ENCODE data around the gene COG2.

COG2 gene

DNA sequence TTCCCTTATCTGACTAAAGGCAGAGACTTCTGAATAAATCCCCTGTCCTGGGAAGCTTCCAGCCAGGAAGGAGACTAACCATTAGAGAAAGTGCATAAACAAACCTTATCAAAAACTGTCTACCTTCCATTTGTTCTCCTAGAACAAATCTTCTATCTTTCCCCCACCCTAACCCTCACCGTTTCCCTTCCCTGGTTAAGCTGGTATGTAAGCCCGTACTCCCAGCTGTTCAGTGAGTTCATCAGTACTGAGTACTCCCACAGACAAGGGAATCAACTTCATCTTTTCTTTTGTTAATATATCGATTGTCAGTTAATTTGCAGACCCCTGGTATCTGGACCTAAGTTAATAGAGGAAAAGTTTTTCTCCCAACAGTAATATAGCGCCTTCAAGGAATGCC lies 20.1 kb upstream of the COG2 start:
- no peak for DNase-seq (ENCODE audit: insufficient read length, low spot score)
- FAIRE-seq = no peak
- TF ChIP-seq PAX5 (IDR thresholded peaks at IDR 0.05; ENCODE audit: insufficient read depth, low read length, severe bottlenecking) (no peak), POLR2AphosphoS5 (IDR thresholded peaks at IDR 0.05; ENCODE audit: low read depth, low read length) (no peak), POU2F2 (IDR thresholded peaks at IDR 0.05; ENCODE audit: low read depth, low read length) (no peak), SPI1 (IDR thresholded peaks at IDR 0.05; ENCODE audit: low read depth, low read length) (no peak), POLR2A (IDR thresholded peaks at IDR 0.05; ENCODE audit: low read depth, low read length) (no peak), TAF1 (IDR thresholded peaks at IDR 0.05; ENCODE audit: low read depth, low read length) (no peak)

DNA sequence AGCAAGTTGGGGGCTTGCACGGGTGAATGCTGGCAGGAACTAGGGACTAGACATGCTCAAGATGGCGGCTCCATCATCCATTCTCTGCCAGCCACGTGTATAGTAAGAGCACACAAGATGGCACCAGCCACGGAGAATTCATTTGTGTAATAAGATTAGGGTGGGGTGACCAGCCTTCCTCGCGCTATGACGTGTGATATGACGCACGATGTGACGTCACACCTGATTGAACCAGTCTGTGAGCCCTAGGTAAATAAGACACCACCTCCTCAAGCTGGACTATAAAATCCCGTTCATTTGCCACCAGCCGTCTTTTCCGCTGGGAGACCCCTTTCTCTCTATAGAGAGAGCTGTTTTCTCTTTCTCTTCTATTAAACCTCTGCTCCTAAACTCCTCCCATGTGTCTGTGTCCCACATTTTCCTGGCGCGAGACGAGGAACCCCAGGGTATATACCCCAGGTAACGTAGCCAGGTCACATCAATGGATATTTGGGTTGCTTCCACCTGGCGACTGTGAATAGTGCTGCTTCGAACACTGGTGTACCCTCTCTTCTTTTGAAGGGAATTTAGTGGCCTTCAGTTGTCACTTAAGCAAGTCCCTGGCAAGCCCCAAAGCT lies 18.1 kb upstream of the COG2 start:
- DNase-seq (ENCODE audit: insufficient read length, low spot score) (no peak), FAIRE-seq (no peak)
- TF ChIP-seq TAF1 (IDR thresholded peaks at IDR 0.05; ENCODE audit: low read depth, low read length) (no peak), POLR2AphosphoS5 (IDR thresholded peaks at IDR 0.05; ENCODE audit: low read depth, low read length) (no peak), POU2F2 (IDR thresholded peaks at IDR 0.05; ENCODE audit: low read depth, low read length) (no peak), PAX5 (IDR thresholded peaks at IDR 0.05; ENCODE audit: insufficient read depth, low read length, severe bottlenecking) (no peak), POLR2A (IDR thresholded peaks at IDR 0.05; ENCODE audit: low read depth, low read length) (no peak), SPI1 (IDR thresholded peaks at IDR 0.05; ENCODE audit: low read depth, low read length) (no peak)

DNA sequence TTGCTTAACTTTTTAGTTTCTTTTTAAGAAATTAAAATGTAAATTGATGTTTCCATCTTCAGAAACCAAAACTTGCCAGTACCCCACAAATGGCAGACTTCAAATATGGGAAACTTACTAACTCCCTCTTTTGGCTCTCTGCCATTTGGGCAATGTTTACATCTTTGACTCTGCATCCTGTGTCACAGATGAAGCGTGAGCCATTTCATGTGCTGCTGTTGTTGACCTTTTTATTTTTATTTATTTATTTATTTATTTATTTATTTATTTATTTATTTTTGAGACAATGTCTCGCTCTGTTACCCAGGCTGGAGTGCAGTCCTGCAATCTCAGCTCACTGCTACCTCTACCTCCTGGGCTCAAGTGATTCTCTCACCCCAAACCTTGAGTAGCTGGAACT lies 16.0 kb upstream of the COG2 start:
- TF ChIP-seq POU2F2 (IDR thresholded peaks at IDR 0.05; ENCODE audit: low read depth, low read length) (no peak), POLR2AphosphoS5 (IDR thresholded peaks at IDR 0.05; ENCODE audit: low read depth, low read length) (no peak), SPI1 (IDR thresholded peaks at IDR 0.05; ENCODE audit: low read depth, low read length) (no peak), TAF1 (IDR thresholded peaks at IDR 0.05; ENCODE audit: low read depth, low read length) (no peak), POLR2A (IDR thresholded peaks at IDR 0.05; ENCODE audit: low read depth, low read length) (no peak), PAX5 (IDR thresholded peaks at IDR 0.05; ENCODE audit: insufficient read depth, low read length, severe bottlenecking) (no peak)
- no peak for DNase-seq (ENCODE audit: insufficient read length, low spot score)
- FAIRE-seq = no peak

DNA sequence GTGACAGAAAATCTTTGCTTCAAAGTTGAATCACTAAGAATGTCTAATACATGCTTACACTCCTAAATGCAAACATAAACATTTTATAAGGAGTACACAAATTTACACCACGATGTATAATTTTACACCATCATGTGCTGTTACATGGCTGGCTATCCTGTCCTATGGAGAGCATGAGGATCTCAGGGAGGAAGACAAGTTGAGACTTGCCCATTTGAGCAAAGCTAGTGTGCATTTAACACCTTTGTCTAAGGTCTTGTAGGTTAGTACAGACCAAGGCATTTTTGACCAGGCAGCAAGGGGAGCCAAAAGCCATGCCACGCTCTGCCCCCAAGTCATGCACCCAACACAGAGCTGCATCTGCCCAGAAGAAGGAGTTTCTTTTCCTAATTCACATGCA lies 14.5 kb upstream of the COG2 start:
- FAIRE-seq = no peak
- DNase-seq (ENCODE audit: insufficient read length, low spot score) = no peak
- TF ChIP-seq SPI1 (IDR thresholded peaks at IDR 0.05; ENCODE audit: low read depth, low read length) (no peak), POLR2A (IDR thresholded peaks at IDR 0.05; ENCODE audit: low read depth, low read length) (no peak), POLR2AphosphoS5 (IDR thresholded peaks at IDR 0.05; ENCODE audit: low read depth, low read length) (no peak), PAX5 (IDR thresholded peaks at IDR 0.05; ENCODE audit: insufficient read depth, low read length, severe bottlenecking) (no peak), POU2F2 (IDR thresholded peaks at IDR 0.05; ENCODE audit: low read depth, low read length) (no peak), TAF1 (IDR thresholded peaks at IDR 0.05; ENCODE audit: low read depth, low read length) (no peak)

DNA sequence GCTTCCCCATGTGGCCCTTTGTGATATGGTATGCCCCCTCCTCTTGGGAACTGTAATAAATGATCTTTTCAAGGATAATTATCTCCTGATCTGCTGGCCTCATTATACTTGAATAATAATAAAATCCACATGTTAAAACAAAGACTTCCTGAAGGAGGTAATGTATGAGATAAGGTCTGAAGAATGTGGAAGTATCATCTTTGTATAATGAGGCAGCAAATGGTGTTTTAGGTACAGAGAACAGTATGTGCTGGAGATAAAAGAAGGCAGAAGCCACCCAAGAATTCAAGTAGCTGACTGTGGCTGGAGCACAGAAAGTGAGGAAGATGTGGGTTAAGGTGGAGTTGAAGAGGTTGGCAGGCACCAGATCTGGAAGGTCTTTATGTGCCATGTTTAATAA lies 12.8 kb upstream of the COG2 start:
- TF ChIP-seq POLR2A (IDR thresholded peaks at IDR 0.05; ENCODE audit: low read depth, low read length) = no peak
- no peak for TF ChIP-seq POU2F2 (IDR thresholded peaks at IDR 0.05; ENCODE audit: low read depth, low read length)
- TF ChIP-seq SPI1 (IDR thresholded peaks at IDR 0.05; ENCODE audit: low read depth, low read length) = no peak
- no peak for TF ChIP-seq POLR2AphosphoS5 (IDR thresholded peaks at IDR 0.05; ENCODE audit: low read depth, low read length)
- no peak for TF ChIP-seq TAF1 (IDR thresholded peaks at IDR 0.05; ENCODE audit: low read depth, low read length)
- no peak for TF ChIP-seq PAX5 (IDR thresholded peaks at IDR 0.05; ENCODE audit: insufficient read depth, low read length, severe bottlenecking)
- DNase-seq (ENCODE audit: insufficient read length, low spot score) (no peak), FAIRE-seq (no peak)

DNA sequence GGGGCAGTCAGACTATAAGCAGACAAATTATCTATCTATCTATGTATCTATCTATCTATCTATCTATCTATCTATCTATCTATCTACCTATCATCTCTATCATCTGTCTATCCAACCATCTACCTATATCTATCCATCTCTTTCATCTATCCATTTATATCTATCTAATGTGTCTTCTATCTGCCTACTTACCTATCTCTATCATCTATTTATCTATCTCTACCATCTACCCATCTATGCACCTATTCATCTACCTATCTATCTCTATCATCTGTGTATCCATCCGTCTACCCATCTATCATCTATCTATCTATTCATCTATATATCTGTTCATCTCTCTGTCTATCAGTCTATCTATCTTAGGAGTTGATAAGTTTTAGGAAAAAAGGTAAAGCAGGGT lies 10.8 kb upstream of the COG2 start:
- FAIRE-seq (no peak), DNase-seq (ENCODE audit: insufficient read length, low spot score) (no peak)
- TF ChIP-seq PAX5 (IDR thresholded peaks at IDR 0.05; ENCODE audit: insufficient read depth, low read length, severe bottlenecking) (no peak), SPI1 (IDR thresholded peaks at IDR 0.05; ENCODE audit: low read depth, low read length) (no peak), TAF1 (IDR thresholded peaks at IDR 0.05; ENCODE audit: low read depth, low read length) (no peak), POU2F2 (IDR thresholded peaks at IDR 0.05; ENCODE audit: low read depth, low read length) (no peak), POLR2A (IDR thresholded peaks at IDR 0.05; ENCODE audit: low read depth, low read length) (no peak), POLR2AphosphoS5 (IDR thresholded peaks at IDR 0.05; ENCODE audit: low read depth, low read length) (no peak)

DNA sequence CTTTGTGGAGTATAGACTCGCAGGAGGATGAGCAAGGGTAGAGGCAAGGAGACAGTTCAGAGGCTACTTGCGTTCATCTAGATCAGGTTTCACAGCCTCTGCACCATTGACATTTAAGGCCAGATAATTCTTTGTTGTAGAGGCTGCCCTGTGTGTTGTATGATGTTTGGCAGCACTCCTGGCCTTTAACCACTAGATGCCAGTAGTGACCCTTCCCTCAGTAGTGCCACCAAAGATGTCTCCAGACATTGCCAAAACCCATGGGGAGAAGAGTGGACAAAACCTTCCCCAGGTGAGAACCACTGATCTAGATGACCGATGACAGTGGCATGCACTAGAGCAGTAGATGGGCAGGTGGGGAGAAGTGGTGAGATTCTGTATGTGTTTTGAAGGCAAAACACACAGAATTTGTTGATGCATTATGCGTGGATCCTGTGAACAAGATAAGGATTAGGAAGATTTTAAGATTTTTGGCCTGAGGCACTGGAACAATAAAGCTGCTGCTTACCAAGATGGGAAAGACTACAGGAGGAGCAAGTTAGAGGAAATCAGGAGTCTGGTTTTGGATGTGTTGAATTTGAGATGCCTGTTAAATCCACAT lies 9.9 kb upstream of the COG2 start:
- FAIRE-seq (peak; percentile 47), DNase-seq (ENCODE audit: insufficient read length, low spot score) (peak; percentile 12)
- no peak for TF ChIP-seq TAF1 (IDR thresholded peaks at IDR 0.05; ENCODE audit: low read depth, low read length)

DNA sequence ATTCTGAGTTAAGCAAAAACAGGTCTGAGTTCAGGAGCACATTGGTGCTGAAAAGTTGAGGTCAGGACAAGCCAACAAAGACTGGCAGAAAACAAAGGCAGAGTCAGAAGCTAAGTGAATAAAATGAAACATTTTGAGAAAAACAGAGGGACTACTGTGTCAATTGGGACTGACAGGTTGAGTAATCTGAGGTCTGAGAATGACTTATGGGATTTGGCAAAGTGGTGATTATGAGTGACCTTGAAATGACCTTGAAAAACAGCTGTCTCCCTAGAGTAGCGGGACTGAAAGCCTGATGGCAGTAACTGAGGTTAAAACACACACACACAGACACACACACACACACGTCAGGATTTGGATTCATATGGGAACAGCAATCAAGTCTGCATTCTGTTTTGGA lies 8.8 kb upstream of the COG2 start:
- no peak for FAIRE-seq

DNA sequence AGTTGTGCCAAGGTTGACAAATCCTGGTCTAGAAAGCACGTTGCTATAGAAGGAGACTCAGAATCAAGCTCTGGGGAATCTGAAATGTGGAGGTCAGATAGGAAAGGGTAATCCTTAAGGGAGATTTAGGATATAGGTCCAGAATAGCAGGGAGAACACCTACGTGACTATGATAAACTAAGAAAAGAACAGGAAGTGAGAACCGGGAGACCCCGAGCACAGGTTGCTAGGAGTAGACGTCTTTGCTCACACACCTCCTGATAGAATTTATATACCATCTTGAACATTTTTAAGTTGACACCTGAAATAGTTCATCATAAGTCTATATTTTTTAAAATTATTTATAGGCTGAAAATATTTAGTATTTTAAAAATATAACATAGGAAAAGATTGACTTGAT lies 7.9 kb upstream of the COG2 start:
- FAIRE-seq (no peak), DNase-seq (ENCODE audit: insufficient read length, low spot score) (no peak)

More for the DNA sequence above, 8.8 kb upstream of the COG2 start:
- no peak for TF ChIP-seq POU2F2 (IDR thresholded peaks at IDR 0.05; ENCODE audit: low read depth, low read length)
- TF ChIP-seq POLR2A (IDR thresholded peaks at IDR 0.05; ENCODE audit: low read depth, low read length) = no peak
- TF ChIP-seq SPI1 (IDR thresholded peaks at IDR 0.05; ENCODE audit: low read depth, low read length) = no peak
- DNase-seq (ENCODE audit: insufficient read length, low spot score) = no peak

DNA sequence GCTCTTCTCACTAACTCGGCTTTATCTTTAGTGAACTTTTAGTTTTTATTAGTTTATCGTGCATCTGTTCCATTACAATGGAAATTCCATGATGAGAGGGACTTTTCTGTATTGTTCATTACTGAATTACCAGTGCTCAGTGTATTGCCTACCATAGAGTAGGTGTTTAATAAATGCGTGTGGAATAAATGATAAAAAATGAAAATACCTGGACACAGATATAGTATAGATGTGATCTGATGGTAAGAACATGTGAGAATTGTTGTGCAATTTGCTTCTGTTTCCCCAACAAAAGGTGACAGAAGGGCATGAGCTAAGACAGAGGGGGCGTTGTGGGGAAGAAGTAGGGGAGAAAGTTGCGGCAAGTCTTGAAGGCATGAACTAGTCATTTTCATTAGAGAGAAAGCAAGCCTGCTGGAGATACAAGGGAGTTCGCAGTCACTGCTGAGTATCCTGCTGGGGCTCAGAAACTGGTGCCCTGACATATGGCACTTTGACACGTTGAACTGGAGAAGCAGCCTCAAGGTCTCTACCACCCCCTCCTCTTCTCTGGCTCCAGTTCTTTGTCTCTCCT lies 5.6 kb upstream of the COG2 start:
- TF ChIP-seq POLR2A (IDR thresholded peaks at IDR 0.05; ENCODE audit: low read depth, low read length) (no peak), PAX5 (IDR thresholded peaks at IDR 0.05; ENCODE audit: insufficient read depth, low read length, severe bottlenecking) (no peak), POU2F2 (IDR thresholded peaks at IDR 0.05; ENCODE audit: low read depth, low read length) (no peak), TAF1 (IDR thresholded peaks at IDR 0.05; ENCODE audit: low read depth, low read length) (no peak), POLR2AphosphoS5 (IDR thresholded peaks at IDR 0.05; ENCODE audit: low read depth, low read length) (no peak)
- FAIRE-seq = no peak

More for the DNA sequence above, 7.9 kb upstream of the COG2 start:
- no peak for TF ChIP-seq POLR2A (IDR thresholded peaks at IDR 0.05; ENCODE audit: low read depth, low read length)
- TF ChIP-seq SPI1 (IDR thresholded peaks at IDR 0.05; ENCODE audit: low read depth, low read length) = peak; percentile 62

More for the DNA sequence above, 5.6 kb upstream of the COG2 start:
- DNase-seq (ENCODE audit: insufficient read length, low spot score) = no peak

All from GM12891 (cell line).